Hematopoietic multipotent progenitor cell treated with erythropoietin and hydrocortisone succinate and interleukin-3 and kit ligand, for 4 days (in vitro differentiated cells): ENCODE results near the gene DACT1.

Experiments
- DNase-seq: peaks from one replicate; pipeline ENCODE4 v3.0.0-alpha.2; 2015

Gene DACT1

GRCh38 chr14:58669556-58670200 lies 31.9 kb downstream of the DACT1 start:
- DNase-seq: no peak

GRCh38 chr14:58671024-58671423 lies 33.3 kb downstream of the DACT1 start:
- DNase-seq: no peak

DNA sequence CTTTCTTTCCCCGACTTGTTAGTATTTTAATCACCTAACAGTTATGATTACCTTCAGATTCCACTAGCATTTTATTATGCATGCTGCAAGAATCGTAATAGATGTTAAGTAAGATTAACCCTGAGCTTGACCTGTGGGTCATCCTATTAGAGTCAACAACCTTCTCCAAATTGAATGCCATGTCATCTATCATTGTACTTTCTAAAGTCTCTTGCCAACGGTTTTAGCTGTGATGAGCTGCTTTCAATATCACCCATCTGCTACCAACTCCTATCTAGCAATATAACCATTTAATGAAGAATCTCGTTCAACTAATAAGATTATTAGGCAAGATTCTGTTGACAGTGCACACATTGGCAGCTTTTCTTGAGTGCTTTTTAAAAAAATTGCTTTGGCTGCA lies 33.7 kb downstream of the DACT1 start:
- no peak for DNase-seq

GRCh38 chr14:58673722-58674121 lies 36.0 kb downstream of the DACT1 start:
- DNase-seq: no peak

DNA sequence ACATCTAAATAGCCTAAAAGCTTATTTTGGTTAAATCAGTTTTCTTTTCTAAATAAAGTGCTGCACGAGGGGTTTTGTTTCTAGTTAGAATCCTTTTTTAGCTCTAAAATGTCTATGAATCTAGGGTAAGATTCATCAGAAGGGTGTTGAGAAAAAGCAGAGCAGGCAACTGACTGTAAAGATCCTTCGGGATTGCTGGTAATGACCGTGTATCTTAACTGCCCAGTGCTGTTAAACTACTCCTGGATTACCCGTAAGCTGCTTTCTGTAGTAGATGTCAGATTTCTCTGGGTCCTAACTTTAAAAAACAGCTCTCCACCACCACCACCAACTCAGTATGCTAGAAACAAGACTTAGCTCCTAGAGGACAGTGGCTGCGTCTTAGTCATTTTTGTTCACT lies 39.2 kb downstream of the DACT1 start:
- no peak for DNase-seq

- DNase-seq: no peak
These were observed 39.8 kb downstream of the DACT1 start for GRCh38 chr14:58677517-58677916.

GRCh38 chr14:58677996-58678395 lies 40.2 kb downstream of the DACT1 start:
- no peak for DNase-seq

DNA sequence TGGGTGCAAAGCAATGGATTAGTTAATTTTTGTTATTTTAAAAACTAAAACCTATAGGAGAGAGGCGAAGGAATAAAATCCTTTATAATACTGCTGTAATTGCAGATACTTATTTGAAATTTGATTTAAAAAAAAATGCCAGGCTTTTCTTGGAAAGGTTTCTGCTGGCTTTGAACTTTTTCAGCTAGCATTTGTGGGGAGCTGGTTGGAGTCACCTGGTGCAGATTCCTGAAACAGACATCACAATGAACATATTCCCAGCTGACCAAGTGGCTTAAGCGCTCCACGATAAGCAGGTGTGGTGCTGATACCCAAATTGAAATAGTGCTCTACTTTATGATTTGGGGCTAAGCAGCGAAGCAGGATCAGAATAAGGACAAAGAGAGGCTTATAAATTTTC lies 42.9 kb downstream of the DACT1 start:
- no peak for DNase-seq

DNA sequence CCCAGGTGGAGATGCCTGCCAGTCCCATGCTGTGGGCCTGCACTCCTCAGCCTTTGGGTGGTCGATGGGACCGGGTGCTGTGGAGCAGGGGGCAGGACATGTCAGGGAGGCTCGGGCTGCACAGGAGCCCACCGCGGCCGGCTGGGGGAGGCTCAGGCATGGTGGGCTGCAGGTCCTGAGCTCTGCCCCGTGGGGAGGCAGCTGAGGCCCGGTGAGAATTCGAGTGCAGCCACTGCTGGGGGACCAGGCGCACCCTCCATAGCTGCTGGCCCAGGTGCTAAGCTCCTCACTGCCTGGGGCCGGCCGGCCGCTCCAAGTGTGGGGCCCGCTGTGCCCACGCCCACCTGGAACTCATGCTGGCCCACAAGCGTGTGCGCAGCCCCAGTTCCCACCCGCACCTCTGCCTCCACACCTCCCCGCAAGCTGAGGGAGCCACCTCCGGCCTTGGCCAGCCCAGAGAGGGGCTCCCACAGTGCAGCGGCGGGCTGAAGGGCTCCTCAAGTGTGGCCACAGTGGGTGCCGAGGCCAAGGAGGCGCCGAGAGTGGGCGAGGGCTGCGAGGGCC lies 49.6 kb downstream of the DACT1 start:
- DNase-seq: no peak

DNA sequence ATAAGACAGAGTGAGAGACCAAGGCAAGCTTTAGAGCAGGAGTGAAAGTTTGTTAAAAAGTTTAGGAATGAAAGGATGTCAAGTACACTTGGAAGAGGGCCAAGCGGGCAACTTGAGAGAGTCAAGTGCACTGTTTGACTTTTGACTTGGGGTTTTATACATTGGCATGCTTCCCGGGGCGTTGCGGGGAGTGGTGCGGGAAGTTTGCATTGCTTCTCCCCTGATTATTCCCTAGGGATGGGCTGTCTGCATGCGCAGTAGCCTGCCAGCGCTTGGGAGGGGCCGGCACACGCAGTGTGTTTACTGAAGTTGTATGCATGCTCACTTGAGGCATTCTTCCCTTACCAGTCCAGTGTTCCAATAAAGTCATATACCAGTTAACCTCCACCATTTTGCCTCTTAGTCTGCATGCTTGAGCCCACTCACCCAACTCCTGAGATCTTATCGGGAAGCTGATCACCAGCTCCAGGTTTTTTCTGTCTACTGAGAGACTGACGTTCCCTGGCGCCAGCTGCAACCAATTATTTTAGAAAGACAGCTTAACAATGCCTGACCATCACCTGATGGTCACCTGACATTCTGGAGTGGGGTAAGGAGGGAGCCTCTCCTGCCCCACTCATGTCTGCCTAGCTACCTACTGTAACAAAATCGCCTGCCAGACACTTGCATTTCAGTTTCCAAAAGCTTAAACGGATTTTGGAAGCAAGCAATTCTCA lies 53.2 kb downstream of the DACT1 start:
- DNase-seq: no peak

DNA sequence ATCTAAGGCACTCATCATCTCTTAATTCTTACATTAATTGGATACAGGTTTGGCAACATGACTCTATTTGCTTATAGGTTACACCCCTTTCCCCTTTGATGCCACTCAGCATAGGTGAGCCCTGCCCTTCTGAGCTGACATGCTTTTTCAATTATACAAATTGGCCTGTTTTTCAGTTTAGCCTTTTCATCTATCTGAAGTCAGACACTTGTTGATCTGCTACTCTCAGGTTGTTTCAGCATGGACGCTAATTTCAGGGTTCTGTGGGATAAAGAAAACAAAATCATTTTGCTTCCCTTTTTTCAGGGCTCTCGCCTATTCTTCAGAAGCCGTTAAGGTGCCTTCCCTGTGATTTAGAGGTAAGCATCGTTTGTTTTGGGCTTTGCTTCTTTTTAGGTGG lies 55.3 kb downstream of the DACT1 start:
- DNase-seq: no peak

GRCh38 chr14:58695514-58695913 lies 57.8 kb downstream of the DACT1 start:
- no peak for DNase-seq

- no peak for DNase-seq
These were observed 59.6 kb downstream of the DACT1 start for GRCh38 chr14:58697266-58697929.
